Astrocyte (in vitro differentiated cells and primary cell): ENCODE results near the gene EPHA6.

Experiments used
- EZH2 ChIP-seq: IDR thresholded peaks from 2 replicates; pipeline ENCODE4 v1.6.1; 2012; ENCODE audit warnings: mild to moderate bottlenecking, low read length, inconsistent platforms; ENCODE audit not compliant: insufficient read depth
- TF ChIP-seq, protein P1 (sequence below): IDR thresholded peaks from 2 replicates; pipeline ENCODE4 v1.5.1; 2011; ENCODE audit warnings: low read depth, mild to moderate bottlenecking, inconsistent platforms, low read length, moderate library complexity; ENCODE audit not compliant: insufficient read depth

DNA sequence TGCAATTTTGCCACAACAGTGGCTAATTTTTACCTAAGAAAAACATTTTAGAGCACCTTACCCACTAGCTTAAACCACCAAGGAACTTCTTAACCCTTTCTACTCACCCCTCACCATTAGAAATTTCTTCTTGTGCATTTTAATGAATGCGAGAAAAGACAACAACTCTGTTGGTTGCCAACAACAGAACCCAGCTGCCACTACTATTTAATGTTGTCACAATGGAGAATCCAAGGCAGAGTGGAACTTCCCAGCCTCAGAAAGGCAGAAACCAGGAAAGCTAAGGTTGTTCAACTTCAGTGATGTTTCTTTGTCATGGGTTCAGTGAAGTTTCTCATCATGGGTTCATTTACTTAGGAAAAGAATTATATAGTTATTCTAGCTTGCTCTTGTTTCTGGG is 625.0 kb downstream of the EPHA6 start:
- TF ChIP-seq, protein P1, sequence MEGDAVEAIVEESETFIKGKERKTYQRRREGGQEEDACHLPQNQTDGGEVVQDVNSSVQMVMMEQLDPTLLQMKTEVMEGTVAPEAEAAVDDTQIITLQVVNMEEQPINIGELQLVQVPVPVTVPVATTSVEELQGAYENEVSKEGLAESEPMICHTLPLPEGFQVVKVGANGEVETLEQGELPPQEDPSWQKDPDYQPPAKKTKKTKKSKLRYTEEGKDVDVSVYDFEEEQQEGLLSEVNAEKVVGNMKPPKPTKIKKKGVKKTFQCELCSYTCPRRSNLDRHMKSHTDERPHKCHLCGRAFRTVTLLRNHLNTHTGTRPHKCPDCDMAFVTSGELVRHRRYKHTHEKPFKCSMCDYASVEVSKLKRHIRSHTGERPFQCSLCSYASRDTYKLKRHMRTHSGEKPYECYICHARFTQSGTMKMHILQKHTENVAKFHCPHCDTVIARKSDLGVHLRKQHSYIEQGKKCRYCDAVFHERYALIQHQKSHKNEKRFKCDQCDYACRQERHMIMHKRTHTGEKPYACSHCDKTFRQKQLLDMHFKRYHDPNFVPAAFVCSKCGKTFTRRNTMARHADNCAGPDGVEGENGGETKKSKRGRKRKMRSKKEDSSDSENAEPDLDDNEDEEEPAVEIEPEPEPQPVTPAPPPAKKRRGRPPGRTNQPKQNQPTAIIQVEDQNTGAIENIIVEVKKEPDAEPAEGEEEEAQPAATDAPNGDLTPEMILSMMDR, result no peak
- TF ChIP-seq EZH2, result no peak
